ENCODE results near the gene DIDO1. TPM values are rescaled to one million over a fixed set of nuclear protein-coding genes. Genes with fewer than 3 reads are reported as not detected.

The DIDO1 gene
- total and polyA plus RNA-seq, 2 of the 4 experiments (the other 2 are of a cell fraction): 21.8 to 28.1 TPM

DNA sequence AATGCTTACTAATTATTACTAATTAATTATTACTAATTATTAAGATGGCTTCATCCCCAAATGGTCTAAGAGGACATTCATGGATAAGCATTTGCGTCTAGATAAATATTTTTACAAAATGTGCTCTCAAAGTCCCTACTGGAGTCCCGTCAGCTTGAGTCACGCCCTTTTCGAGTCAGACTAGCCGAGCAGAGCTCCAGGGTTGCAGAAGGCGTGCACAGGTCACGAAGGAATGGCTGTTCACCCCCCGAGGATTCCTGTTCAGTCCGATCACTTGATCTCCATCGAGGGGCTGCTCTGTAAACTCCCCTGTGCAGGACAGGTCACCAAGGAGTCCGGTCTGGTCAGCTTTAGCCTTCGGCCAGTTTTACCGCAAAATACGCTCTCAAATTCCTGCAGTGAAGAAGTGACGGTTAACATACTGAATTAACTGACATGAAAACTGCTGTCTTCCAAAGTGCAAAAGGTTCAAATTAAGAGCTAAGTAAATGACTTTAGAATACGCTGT, 84.5 kb downstream of the DIDO1 start:
- Histone ChIP-seq H3K18ac (ENCODE audit: low read depth, low read length) (no peak overlapping the region), H2BK15ac (ENCODE audit: low read depth, low read length) (no peak overlapping the region), H3K27ac (ENCODE audit: insufficient read depth, low read length) (no peak overlapping the region), H3K4me2 (ENCODE audit: low read depth, low read length) (no peak overlapping the region), H3K4me3 (ENCODE audit: insufficient read depth, low read depth, low read length) (no peak overlapping the region), H2BK120ac (ENCODE audit: low read depth, low read length) (no peak overlapping the region), H3K27me3 (ENCODE audit: control insufficient read depth, insufficient read depth, low read length) (no peaks in the 10 kb centered on the region), H4K8ac (ENCODE audit: low read depth in 2 of 2, low read length in 2 of 2) (no peak overlapping the region), H3K56ac (ENCODE audit: extremely low read depth, insufficient read depth, low read length) (no peak overlapping the region), H3K23ac (ENCODE audit: low read depth, low read length) (no peak overlapping the region), H3K9me1 (ENCODE audit: insufficient read depth, low read length) (no peaks in the 10 kb centered on the region), H4K5ac (ENCODE audit: low read depth, low read length) (no peak overlapping the region), H3K4me1 (ENCODE audit: control insufficient read depth, insufficient read depth, low read length) (0 out of 2 replicates have a peak, but pooled peaks cover 2% of the 10 kb centered on the region), H3K9me3 (ENCODE audit: control insufficient read depth, insufficient read depth, low read length) (no peaks in the 10 kb centered on the region), H2AK9ac (replicated peaks; ENCODE audit: low read depth, low read length, poor library complexity) (no peak overlapping the region), H3K4ac (ENCODE audit: low read depth, low read length) (no peak overlapping the region), H3K79me1 (ENCODE audit: low read depth in 1 of 2, low read length in 2 of 2) (no peaks in the 10 kb centered on the region; a peak in 1 of 4 replicates), H2BK20ac (ENCODE audit: low read depth, low read length) (no peak overlapping the region), H2AFZ (replicated peaks; ENCODE audit: low read length, poor library complexity) (no peak overlapping the region), H3K36me3 (ENCODE audit: control insufficient read depth, insufficient read depth, low read length) (peaks cover 5% of the 10 kb centered on the region; the same call in 1 of the 2 replicates), H4K91ac (ENCODE audit: insufficient read depth, low read depth, low read length) (no peak overlapping the region), H2AK5ac (ENCODE audit: low read depth, low read length) (no peak overlapping the region), H3K14ac (replicated peaks; ENCODE audit: low read depth, low read length) (no peak overlapping the region), H4K20me1 (ENCODE audit: insufficient read depth, low read length) (no peaks in the 10 kb centered on the region), H2BK5ac (ENCODE audit: low read depth, low read length, poor library complexity, severe bottlenecking) (no peak overlapping the region), H3K9ac (ENCODE audit: low read depth, low read length) (no peak overlapping the region)
- WGBS, 2 experiments (ENCODE audit: extremely low coverage in 2 of 2, insufficient read length in 1 of 2): 75% methylated on average over 14 of the region's 16 CpGs; no CpG with 5 or more reads in 1 of the 2 experiments
- TF ChIP-seq RFX5 (IDR thresholded peaks at IDR 0.05; ENCODE audit: low read depth, low read length): no peak
- TF ChIP-seq RAD21 (IDR thresholded peaks at IDR 0.05; ENCODE audit: low read length): no peak
- no peak for TF ChIP-seq FOS (IDR thresholded peaks at IDR 0.05; ENCODE audit: low read depth, low read length)
- TF ChIP-seq, protein P1, sequence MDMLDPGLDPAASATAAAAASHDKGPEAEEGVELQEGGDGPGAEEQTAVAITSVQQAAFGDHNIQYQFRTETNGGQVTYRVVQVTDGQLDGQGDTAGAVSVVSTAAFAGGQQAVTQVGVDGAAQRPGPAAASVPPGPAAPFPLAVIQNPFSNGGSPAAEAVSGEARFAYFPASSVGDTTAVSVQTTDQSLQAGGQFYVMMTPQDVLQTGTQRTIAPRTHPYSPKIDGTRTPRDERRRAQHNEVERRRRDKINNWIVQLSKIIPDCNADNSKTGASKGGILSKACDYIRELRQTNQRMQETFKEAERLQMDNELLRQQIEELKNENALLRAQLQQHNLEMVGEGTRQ (IDR thresholded peaks at IDR 0.05; ENCODE audit: low read depth, low read length): no peak
- no peak for TF ChIP-seq SMC3 (IDR thresholded peaks at IDR 0.05; ENCODE audit: low read depth, low read length)
- no peak for TF ChIP-seq BHLHE40 (IDR thresholded peaks at IDR 0.05; ENCODE audit: low read depth, low read length)
- no peak for TF ChIP-seq MXI1 (IDR thresholded peaks at IDR 0.05; ENCODE audit: borderline replicate concordance, low read depth, low read length)
- TF ChIP-seq, protein P2, sequence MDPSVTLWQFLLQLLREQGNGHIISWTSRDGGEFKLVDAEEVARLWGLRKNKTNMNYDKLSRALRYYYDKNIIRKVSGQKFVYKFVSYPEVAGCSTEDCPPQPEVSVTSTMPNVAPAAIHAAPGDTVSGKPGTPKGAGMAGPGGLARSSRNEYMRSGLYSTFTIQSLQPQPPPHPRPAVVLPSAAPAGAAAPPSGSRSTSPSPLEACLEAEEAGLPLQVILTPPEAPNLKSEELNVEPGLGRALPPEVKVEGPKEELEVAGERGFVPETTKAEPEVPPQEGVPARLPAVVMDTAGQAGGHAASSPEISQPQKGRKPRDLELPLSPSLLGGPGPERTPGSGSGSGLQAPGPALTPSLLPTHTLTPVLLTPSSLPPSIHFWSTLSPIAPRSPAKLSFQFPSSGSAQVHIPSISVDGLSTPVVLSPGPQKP (IDR thresholded peaks at IDR 0.05; ENCODE audit: borderline replicate concordance, low read depth, low read length): no peak
- TF ChIP-seq MAFK (IDR thresholded peaks at IDR 0.05; ENCODE audit: low read depth, low read length): no peak
- no peak for TF ChIP-seq MAZ (IDR thresholded peaks at IDR 0.05; ENCODE audit: borderline replicate concordance, low read depth, low read length)
- TF ChIP-seq, protein P3, sequence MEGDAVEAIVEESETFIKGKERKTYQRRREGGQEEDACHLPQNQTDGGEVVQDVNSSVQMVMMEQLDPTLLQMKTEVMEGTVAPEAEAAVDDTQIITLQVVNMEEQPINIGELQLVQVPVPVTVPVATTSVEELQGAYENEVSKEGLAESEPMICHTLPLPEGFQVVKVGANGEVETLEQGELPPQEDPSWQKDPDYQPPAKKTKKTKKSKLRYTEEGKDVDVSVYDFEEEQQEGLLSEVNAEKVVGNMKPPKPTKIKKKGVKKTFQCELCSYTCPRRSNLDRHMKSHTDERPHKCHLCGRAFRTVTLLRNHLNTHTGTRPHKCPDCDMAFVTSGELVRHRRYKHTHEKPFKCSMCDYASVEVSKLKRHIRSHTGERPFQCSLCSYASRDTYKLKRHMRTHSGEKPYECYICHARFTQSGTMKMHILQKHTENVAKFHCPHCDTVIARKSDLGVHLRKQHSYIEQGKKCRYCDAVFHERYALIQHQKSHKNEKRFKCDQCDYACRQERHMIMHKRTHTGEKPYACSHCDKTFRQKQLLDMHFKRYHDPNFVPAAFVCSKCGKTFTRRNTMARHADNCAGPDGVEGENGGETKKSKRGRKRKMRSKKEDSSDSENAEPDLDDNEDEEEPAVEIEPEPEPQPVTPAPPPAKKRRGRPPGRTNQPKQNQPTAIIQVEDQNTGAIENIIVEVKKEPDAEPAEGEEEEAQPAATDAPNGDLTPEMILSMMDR (conservative IDR thresholded peaks at IDR 0.05; ENCODE audit: low read depth, low read length): no peak
- no peak for TF ChIP-seq NFE2L2 (IDR thresholded peaks at IDR 0.05; ENCODE audit: low read depth, low read length)
- no peak for TF ChIP-seq RCOR1 (IDR thresholded peaks at IDR 0.05; ENCODE audit: insufficient replicate concordance, low read length)
- no peak for TF ChIP-seq POLR2A (IDR thresholded peaks at IDR 0.05; ENCODE audit: low read depth, low read length)
- TF ChIP-seq CHD1 (IDR thresholded peaks at IDR 0.05; ENCODE audit: low read depth, low read length): no peak
- no peak for TF ChIP-seq CEBPB (IDR thresholded peaks at IDR 0.05; ENCODE audit: low read depth, low read length)
- no peak for ATAC-seq (ENCODE audit: low read depth)
- intact Hi-C loops (cut with micrococcal nuclease) (no loop called here), in situ Hi-C loops (cut with MboI; ENCODE audit: low sequenced_read_pairs) (no loop called here), dilution Hi-C loops (cut with HindIII; ENCODE audit: low sequenced_read_pairs, unreplicated experiment) (no loop called here)
- ChIA-PET POLR2A (ENCODE audit: unreplicated experiment) (no interaction called here), CTCF (no interaction called here)
- no TSS peak for BruUV-seq (replicated peaks)
- DNase-seq: no peak

Data from IMR-90 (cell line).